ENCODE measurements around the gene CNPY3. TPM values are rescaled to one million over a fixed set of nuclear protein-coding genes. Genes with fewer than 3 reads are reported as not detected.

Gene CNPY3
- total and polyA plus RNA-seq, 2 of the 13 experiments (the other 11 are each of a cell fraction or from before 2014, with no cell fraction given), result 42.3 to 60.2 TPM

DNA sequence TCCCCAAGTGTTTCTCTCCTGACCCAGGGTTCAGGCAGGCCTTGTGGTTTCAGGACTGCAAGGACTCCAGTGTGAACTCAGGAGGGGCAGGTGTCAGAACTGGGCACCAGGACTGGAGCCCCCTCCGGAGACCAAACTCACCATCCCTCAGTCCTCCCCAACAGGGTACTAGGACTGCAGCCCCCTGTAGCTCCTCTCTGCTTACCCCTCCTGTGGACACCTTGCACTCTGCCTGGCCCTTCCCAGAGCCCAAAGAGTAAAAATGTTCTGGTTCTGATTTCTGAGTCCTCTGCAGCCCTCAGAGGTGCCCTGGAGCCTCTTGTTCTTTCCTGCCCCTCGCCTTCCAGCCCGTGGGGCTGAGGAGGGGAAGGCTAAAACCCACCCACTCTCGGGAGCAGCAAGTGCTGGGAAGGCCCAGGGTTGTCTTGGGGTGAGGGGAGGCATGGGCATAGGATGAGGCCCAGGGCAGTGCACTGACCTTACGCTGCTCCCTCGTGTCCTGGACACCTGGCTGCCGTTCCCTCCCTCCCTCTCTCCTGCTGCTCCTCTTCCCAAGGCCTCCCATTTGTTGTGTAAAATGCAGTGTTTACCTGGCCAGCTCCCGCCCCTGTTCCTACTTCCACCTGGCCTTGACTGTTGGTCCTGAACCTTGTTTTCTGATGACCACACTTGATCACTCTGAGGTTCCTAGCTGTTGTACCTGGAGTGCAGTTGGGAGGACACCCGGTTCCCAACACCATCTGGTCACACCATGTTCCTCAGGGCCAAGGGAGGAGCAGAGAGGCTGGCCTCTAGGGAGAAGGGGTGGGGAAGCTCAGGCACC is 9.9 kb downstream of the CNPY3 start (continued):
- TF ChIP-seq, protein P1, sequence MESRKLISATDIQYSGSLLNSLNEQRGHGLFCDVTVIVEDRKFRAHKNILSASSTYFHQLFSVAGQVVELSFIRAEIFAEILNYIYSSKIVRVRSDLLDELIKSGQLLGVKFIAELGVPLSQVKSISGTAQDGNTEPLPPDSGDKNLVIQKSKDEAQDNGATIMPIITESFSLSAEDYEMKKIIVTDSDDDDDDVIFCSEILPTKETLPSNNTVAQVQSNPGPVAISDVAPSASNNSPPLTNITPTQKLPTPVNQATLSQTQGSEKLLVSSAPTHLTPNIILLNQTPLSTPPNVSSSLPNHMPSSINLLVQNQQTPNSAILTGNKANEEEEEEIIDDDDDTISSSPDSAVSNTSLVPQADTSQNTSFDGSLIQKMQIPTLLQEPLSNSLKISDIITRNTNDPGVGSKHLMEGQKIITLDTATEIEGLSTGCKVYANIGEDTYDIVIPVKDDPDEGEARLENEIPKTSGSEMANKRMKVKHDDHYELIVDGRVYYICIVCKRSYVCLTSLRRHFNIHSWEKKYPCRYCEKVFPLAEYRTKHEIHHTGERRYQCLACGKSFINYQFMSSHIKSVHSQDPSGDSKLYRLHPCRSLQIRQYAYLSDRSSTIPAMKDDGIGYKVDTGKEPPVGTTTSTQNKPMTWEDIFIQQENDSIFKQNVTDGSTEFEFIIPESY (CRISPR knock-in tag; IDR thresholded peaks at IDR 0.05), result no peak
- TF ChIP-seq, protein P2, sequence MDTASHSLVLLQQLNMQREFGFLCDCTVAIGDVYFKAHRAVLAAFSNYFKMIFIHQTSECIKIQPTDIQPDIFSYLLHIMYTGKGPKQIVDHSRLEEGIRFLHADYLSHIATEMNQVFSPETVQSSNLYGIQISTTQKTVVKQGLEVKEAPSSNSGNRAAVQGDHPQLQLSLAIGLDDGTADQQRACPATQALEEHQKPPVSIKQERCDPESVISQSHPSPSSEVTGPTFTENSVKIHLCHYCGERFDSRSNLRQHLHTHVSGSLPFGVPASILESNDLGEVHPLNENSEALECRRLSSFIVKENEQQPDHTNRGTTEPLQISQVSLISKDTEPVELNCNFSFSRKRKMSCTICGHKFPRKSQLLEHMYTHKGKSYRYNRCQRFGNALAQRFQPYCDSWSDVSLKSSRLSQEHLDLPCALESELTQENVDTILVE (CRISPR knock-in tag; IDR thresholded peaks at IDR 0.05), result peak; percentile 63; the same call in 1 of the 2 replicates
- peak; percentile 87; the same call in 1 of the 2 replicates for TF ChIP-seq ZMYM3 (CRISPR knock-in tag; IDR thresholded peaks at IDR 0.05)
- no peak for TF ChIP-seq ZNF883 (CRISPR knock-in tag; IDR thresholded peaks at IDR 0.05; ENCODE audit: not compliant biosample characterization)
- TF ChIP-seq, protein P3, sequence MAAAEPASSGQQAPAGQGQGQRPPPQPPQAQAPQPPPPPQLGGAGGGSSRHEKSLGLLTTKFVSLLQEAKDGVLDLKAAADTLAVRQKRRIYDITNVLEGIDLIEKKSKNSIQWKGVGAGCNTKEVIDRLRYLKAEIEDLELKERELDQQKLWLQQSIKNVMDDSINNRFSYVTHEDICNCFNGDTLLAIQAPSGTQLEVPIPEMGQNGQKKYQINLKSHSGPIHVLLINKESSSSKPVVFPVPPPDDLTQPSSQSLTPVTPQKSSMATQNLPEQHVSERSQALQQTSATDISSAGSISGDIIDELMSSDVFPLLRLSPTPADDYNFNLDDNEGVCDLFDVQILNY (CRISPR knock-in tag; conservative IDR thresholded peaks at IDR 0.05), result no peak
- TF ChIP-seq ZNF484 (CRISPR knock-in tag; IDR thresholded peaks at IDR 0.05; ENCODE audit: borderline replicate concordance, low read depth), result no peak
- TF ChIP-seq REPIN1 (CRISPR knock-in tag; IDR thresholded peaks at IDR 0.05; ENCODE audit: borderline replicate concordance, low read depth), result peak; percentile 97
- no peak for TF ChIP-seq ZNF207 (IDR thresholded peaks at IDR 0.05; ENCODE audit: borderline replicate concordance)
- 0 out of 2 replicates have a peak, but pooled peaks have one; percentile 66 for TF ChIP-seq ZNF101 (CRISPR knock-in tag; IDR thresholded peaks at IDR 0.05; ENCODE audit: borderline replicate concordance, low read depth)
- TF ChIP-seq NFATC3 (CRISPR knock-in tag; IDR thresholded peaks at IDR 0.05), result no peak
- TF ChIP-seq CBFB (CRISPR knock-in tag; IDR thresholded peaks at IDR 0.05), result peak; percentile 50; the same call in 1 of the 2 replicates
- TF ChIP-seq ZNF816 (CRISPR knock-in tag; IDR thresholded peaks at IDR 0.05; ENCODE audit: borderline replicate concordance), result peak; percentile 82; the same call in 1 of the 2 replicates
- no peak for TF ChIP-seq ZNF326 (CRISPR knock-in tag; IDR thresholded peaks at IDR 0.05; ENCODE audit: borderline replicate concordance)
- TF ChIP-seq ZSCAN30 (CRISPR knock-in tag; IDR thresholded peaks at IDR 0.05), result no peak
- TF ChIP-seq BRD4 (CRISPR knock-in tag; IDR thresholded peaks at IDR 0.05), result no peak; the same call in 1 of the 2 replicates
- TF ChIP-seq, protein P4, sequence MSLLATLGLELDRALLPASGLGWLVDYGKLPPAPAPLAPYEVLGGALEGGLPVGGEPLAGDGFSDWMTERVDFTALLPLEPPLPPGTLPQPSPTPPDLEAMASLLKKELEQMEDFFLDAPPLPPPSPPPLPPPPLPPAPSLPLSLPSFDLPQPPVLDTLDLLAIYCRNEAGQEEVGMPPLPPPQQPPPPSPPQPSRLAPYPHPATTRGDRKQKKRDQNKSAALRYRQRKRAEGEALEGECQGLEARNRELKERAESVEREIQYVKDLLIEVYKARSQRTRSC (CRISPR knock-in tag; IDR thresholded peaks at IDR 0.05; ENCODE audit: low read depth), result peak; percentile 95
- no peak for TF ChIP-seq EED (CRISPR knock-in tag; IDR thresholded peaks at IDR 0.05)
- peak; percentile 35; the same call in 1 of the 2 replicates for TF ChIP-seq ZFP37 (CRISPR knock-in tag; IDR thresholded peaks at IDR 0.05; ENCODE audit: borderline replicate concordance)
- TF ChIP-seq ZNF615 (CRISPR knock-in tag; IDR thresholded peaks at IDR 0.05; ENCODE audit: borderline replicate concordance), result no peak
- peak; percentile 71 for TF ChIP-seq ETV5 (CRISPR knock-in tag; IDR thresholded peaks at IDR 0.05; ENCODE audit: borderline replicate concordance)
- TF ChIP-seq ZNF382 (CRISPR knock-in tag; IDR thresholded peaks at IDR 0.05; ENCODE audit: borderline replicate concordance), result no peak
- TF ChIP-seq CHD2 (IDR thresholded peaks at IDR 0.05; ENCODE audit: low read depth, low read length), result no peak
- peak; percentile 82; the same call in 1 of the 2 replicates for TF ChIP-seq ZNF891 (CRISPR knock-in tag; IDR thresholded peaks at IDR 0.05)
